Peyer's patch (tissue), 4 donors: ENCODE data around the gene AADAT.

ENCODE experiments used
- CTCF ChIP-seq, 6 experiments: fragments of 450-650 bp in 4 of 6; fragments of 200-600 bp in 2 of 6; sonication (generic) in 1 of 6; IDR thresholded peaks; one replicate each; pipeline ENCODE4 v1.5.1; 2017 to 2019; ENCODE audit warnings: antibody characterized with exemption in 6 of 6, mild to moderate bottlenecking in 3 of 6, moderate library complexity in 1 of 6
- POLR2A ChIP-seq, 2 donors: fragments of 450-650 bp; IDR thresholded peaks; one replicate each; pipeline ENCODE4 v1.5.1; 2017; ENCODE audit warnings: antibody characterized with exemption in 2 of 2, mild to moderate bottlenecking in 2 of 2, moderate library complexity in 2 of 2

DNA sequence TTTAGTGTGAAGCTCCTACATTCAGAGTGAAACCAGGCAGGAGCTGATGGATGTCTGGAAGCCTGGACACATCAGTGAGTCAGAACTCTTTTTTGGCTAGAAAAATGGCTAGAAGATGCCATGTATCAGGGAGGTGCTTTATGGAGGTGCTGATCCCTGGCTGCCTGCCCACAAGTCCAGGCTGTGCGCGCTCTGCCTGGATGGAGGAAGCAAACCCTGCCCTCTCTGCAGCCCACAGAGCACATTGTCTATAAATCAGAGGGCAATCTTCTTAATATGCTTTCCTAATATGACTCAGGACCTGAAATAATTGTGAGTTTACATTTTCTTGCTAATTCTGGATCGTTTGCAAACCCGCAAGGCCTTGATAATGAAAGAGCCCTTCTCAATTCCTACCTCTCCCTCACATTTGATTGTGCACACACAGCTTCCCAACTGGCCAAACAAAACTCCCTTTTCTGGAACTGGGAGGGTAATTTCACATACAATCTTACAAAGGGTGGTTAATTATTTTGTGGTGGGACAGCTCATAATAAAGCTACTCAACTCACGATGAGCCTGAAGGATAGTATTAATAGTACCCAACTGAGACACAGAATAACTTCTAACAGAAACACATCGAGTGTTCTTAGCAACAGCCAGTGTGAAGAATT is 75.3 kb downstream of the AADAT start:
- TF ChIP-seq POLR2A (IDR thresholded peaks at IDR 0.05) (no peak), CTCF (IDR thresholded peaks at IDR 0.05) (no peak)
